ENCODE results near the gene PGPEP1.

GRCh38 chr19:18326772-18327171 is 13.6 kb upstream of the PGPEP1 start:
- TF ChIP-seq MXI1 (IDR thresholded peaks at IDR 0.05; ENCODE audit: low read depth, low read length) (no peak), CTCF (IDR thresholded peaks at IDR 0.05) (no peak), POLR2AphosphoS5 (IDR thresholded peaks at IDR 0.05; ENCODE audit: low read depth, low read length) (no peak), TCF12 (IDR thresholded peaks at IDR 0.05) (no peak), RCOR1 (IDR thresholded peaks at IDR 0.05; ENCODE audit: low read length) (no peak), EZH2phosphoT487 (IDR thresholded peaks at IDR 0.05; ENCODE audit: borderline replicate concordance, low read depth) (no peak), REST (IDR thresholded peaks at IDR 0.05; ENCODE audit: low read depth, low read length) (no peak), JUND (IDR thresholded peaks at IDR 0.05) (no peak), ZBTB33 (IDR thresholded peaks at IDR 0.05; ENCODE audit: borderline replicate concordance, low read depth) (no peak), PBX3 (IDR thresholded peaks at IDR 0.05) (no peak), TAF1 (IDR thresholded peaks at IDR 0.05; ENCODE audit: borderline replicate concordance, low read depth, low read length) (no peak), MEF2A (IDR thresholded peaks at IDR 0.05; ENCODE audit: borderline replicate concordance, low read depth) (no peak)

Data from SK-N-SH (cell line).